GM23248 (cell line): ENCODE measurements around the gene RFTN1. TPM values are rescaled to one million over a fixed set of nuclear protein-coding genes. Genes with fewer than 3 reads are reported as not detected.

Experiments
- DNase-seq: peaks from one replicate; pipeline ENCODE4 v3.0.0-alpha.2; 2015
- H2AFZ ChIP-seq: fragments of 200-600 bp; sonication (generic); 2 replicates; pipeline ENCODE4 v1.6.1; 2016; ENCODE audit warnings: antibody characterized with exemption
- H3F3A ChIP-seq: fragments of 200-600 bp; sonication (generic); 2 replicates; pipeline ENCODE4 v1.6.1; 2016; ENCODE audit warnings: mild to moderate bottlenecking, antibody characterized with exemption, mixed run types; ENCODE audit not compliant: insufficient read depth
- H3K27ac ChIP-seq: fragments of 200-600 bp; sonication (generic); 2 replicates; pipeline ENCODE4 v1.5.1; 2016; ENCODE audit warnings: mild to moderate bottlenecking
- H3K27me3 ChIP-seq: fragments of 200-600 bp; sonication (generic); replicated peaks from 2 replicates; pipeline ENCODE4 v1.6.1; 2016; ENCODE audit warnings: mild to moderate bottlenecking; ENCODE audit not compliant: insufficient read depth
- H3K36me3 ChIP-seq: fragments of 200-600 bp; sonication (generic); 2 replicates; pipeline ENCODE4 v1.6.1; 2016; ENCODE audit warnings: low read depth, mild to moderate bottlenecking
- H3K4me1 ChIP-seq: fragments of 200-600 bp; sonication (generic); 2 replicates; pipeline ENCODE4 v1.6.1; 2016; ENCODE audit warnings: mild to moderate bottlenecking; ENCODE audit not compliant: insufficient read depth
- H3K4me2 ChIP-seq: fragments of 200-600 bp; sonication (generic); one replicate; pipeline ENCODE4 v1.6.1; 2016; ENCODE audit warnings: mild to moderate bottlenecking; ENCODE audit not compliant: unreplicated experiment
- H3K4me3 ChIP-seq: fragments of 200-600 bp; sonication (generic); 2 replicates; pipeline ENCODE4 v1.5.1; 2016; ENCODE audit warnings: mild to moderate bottlenecking
- H3K79me2 ChIP-seq: fragments of 200-600 bp; sonication (generic); 2 replicates; pipeline ENCODE4 v1.6.1; 2016; ENCODE audit warnings: mild to moderate bottlenecking; ENCODE audit not compliant: insufficient read depth
- H3K9ac ChIP-seq: fragments of 200-600 bp; sonication (generic); 2 replicates; pipeline ENCODE4 v1.6.1; 2016; ENCODE audit warnings: mild to moderate bottlenecking
- H3K9me2 ChIP-seq: fragments of 200-600 bp; sonication (generic); 2 replicates; pipeline ENCODE4 v1.6.1; 2016; ENCODE audit warnings: mixed run types, mild to moderate bottlenecking, moderate library complexity; ENCODE audit not compliant: insufficient read depth
- H3K9me3 ChIP-seq: fragments of 200-600 bp; sonication (generic); one replicate; pipeline ENCODE4 v1.6.1; 2017; ENCODE audit warnings: low read depth
- H4K20me1 ChIP-seq: fragments of 200-600 bp; sonication (generic); 2 replicates; pipeline ENCODE4 v1.6.0; 2016; ENCODE audit not compliant: insufficient read depth
- EZH2 ChIP-seq: fragments of 200-600 bp; sonication (generic); IDR thresholded peaks from 2 replicates; pipeline ENCODE4 v1.6.1; 2018; ENCODE audit warnings: antibody characterized with exemption, mild to moderate bottlenecking; ENCODE audit not compliant: insufficient read depth, poor library complexity, severe bottlenecking
- EZH2phosphoT487 ChIP-seq: fragments of 200-600 bp; sonication (generic); IDR thresholded peaks from 2 replicates; pipeline ENCODE4 v1.6.1; 2018; ENCODE audit warnings: antibody characterized with exemption, moderate library complexity, mild to moderate bottlenecking, low read depth; ENCODE audit not compliant: insufficient read depth
- WGBS, 2 experiments: methylation state at CpG; one replicate each; pipeline ENCODE4 v1.1.6; 2015 to 2017; ENCODE audit warnings: low lambda C conversion rate in 2 of 2, low coverage in 1 of 2; ENCODE audit errors: missing lambda C conversion rate in 2 of 2; 5-methylcytosine and 5-hydroxymethylcytosine counted together
- in situ Hi-C: fragments of 300-500 bp; cut with MboI; formaldehyde crosslinking; loops from 2 replicates; pipeline ENCODE4 v1.15.0; 2020
- polyA plus RNA-seq: library from polyadenylated mRNA; unstranded; fragments of >200 nt; fragmentation: Nextera tagmentation; extraction: Ambion mirVana; gene quantifications from 2 replicates; pipeline ENCODE4 v1.2.1, GENCODE V29; 2016
- total RNA-seq: library from RNA; depleted of rRNA; stranded (reverse); fragments of >200 nt; shearing (Covaris generic); gene quantifications from 2 replicates; pipeline ENCODE4 v1.2.3, GENCODE V29; 2014

The RFTN1 gene
- total and polyA plus RNA-seq, 2 experiments from 2014 or later = 43.1 to 77.7 TPM

DNA sequence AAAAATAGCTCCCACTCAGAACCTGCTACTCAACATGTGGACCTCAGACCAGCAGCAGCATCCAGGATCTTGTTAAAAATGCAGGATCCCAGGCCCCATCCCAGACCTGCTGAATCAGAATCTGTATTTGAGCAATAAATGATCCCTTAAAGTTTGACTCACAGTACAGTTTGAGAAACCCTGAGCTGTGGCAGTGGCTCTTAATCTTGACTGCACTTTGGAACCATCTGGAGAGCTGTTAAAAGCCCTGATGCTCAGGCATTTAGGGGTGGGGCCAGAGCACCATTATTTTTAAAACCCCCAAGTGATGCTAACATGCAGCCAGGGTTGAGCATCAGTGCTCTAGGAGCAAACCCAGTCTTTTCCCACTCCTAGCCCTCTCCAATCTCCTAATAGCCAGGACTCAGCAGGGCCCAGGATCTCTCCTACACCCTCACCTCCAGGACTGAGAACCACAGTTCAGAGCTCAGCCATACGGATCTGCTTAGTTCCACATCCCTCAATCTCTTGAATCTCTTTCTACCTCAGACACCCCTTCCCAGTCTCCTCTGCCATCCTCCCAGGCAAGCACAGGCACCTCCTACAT lies 10.2 kb downstream of the RFTN1 start:
- no peaks in the 10 kb centered on the region for H3K9me2 ChIP-seq
- H2AFZ ChIP-seq = no peak overlapping the region
- no peak overlapping the region for H3K9ac ChIP-seq
- peak; percentile 24 for DNase-seq
- H3K27ac ChIP-seq = no peak overlapping the region
- H3F3A ChIP-seq = no peaks in the 10 kb centered on the region
- H3K27me3 ChIP-seq = no peaks in the 10 kb centered on the region
- H3K4me3 ChIP-seq = no peak overlapping the region
- 0 out of 2 replicates have a peak, but pooled peaks cover 4% of the 10 kb centered on the region for H3K4me1 ChIP-seq
- TF ChIP-seq EZH2phosphoT487 (no peak), EZH2 (no peak)
- H3K36me3 ChIP-seq = 0 out of 2 replicates have a peak, but pooled peaks cover 5% of the 10 kb centered on the region
- H3K4me2 ChIP-seq = no peak overlapping the region
- WGBS, 2 experiments = 64 to 72% methylated on average over 1 of the region's 1 CpG
- in situ Hi-C loops = no loop called here
- H3K9me3 ChIP-seq = no peaks in the 10 kb centered on the region
- H4K20me1 ChIP-seq = peaks cover 8% of the 10 kb centered on the region
- peaks cover 100% of the 10 kb centered on the region for H3K79me2 ChIP-seq

DNA sequence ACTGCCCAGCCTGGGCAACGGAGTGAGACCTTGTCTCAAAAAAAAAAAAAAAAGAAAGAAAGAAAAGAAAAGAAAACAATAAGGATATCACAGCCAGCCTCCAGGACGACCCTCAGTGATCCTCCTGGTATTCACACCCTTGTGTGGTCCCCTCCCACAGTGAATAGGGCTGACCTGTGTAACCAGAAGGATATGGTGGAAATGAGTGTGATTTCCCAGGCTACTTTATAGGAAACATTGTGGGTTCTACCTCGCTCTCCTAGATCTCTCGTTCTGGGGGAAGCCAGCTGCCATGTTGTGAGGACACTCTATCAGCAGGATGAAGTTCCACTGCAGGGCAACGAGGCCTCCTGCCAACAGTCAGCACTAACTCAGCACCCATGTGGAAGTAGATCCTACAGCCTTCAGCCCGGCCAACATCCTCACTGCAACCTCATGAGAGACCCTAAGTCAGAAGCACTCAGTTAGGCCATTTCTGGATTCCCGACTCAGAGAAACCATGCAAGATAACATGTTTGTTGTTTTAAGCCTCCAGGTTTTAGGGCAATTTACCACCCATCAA lies 11.1 kb downstream of the RFTN1 start:
- DNase-seq = no peak
- Histone ChIP-seq H2AFZ (no peak overlapping the region), H3F3A (no peaks in the 10 kb centered on the region), H3K9ac (no peak overlapping the region), H3K9me2 (no peaks in the 10 kb centered on the region), H3K27me3 (no peaks in the 10 kb centered on the region), H3K36me3 (0 out of 2 replicates have a peak, but pooled peaks cover 5% of the 10 kb centered on the region), H3K4me1 (no peaks in the 10 kb centered on the region), H3K27ac (no peak overlapping the region), H3K4me2 (no peak overlapping the region), H3K4me3 (no peak overlapping the region), H3K79me2 (peaks cover 100% of the 10 kb centered on the region), H3K9me3 (no peaks in the 10 kb centered on the region), H4K20me1 (peaks cover 6% of the 10 kb centered on the region)
- in situ Hi-C loops = no loop called here
- WGBS, 2 experiments = 94 to 97% methylated on average over 7 of the region's 7 CpGs
- TF ChIP-seq EZH2 (no peak), EZH2phosphoT487 (no peak)

DNA sequence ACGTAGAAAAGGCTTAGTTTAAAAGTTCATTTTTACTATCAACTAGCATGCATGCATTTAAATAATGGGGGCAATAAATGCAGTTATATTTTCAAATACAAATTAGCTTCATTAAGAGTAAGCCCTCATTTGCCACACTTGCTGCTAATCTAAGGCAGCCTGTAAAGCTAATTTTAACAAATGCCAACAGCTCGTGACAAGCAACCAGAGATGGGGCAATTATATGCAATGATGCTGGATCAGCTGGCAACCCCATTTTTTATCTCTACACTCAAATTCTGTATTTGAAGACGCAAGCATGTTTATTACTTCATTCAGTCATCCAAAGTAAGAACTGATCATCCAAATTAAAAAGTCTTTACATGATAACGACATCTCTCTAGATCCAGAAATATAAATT lies 12.1 kb downstream of the RFTN1 start:
- Histone ChIP-seq H3K36me3 (0 out of 2 replicates have a peak, but pooled peaks cover 5% of the 10 kb centered on the region), H3K4me3 (no peak overlapping the region), H3F3A (no peaks in the 10 kb centered on the region), H3K9me2 (no peaks in the 10 kb centered on the region), H3K79me2 (peaks cover 100% of the 10 kb centered on the region), H3K9me3 (no peaks in the 10 kb centered on the region), H3K4me2 (no peak overlapping the region), H2AFZ (no peak overlapping the region), H3K9ac (no peak overlapping the region), H4K20me1 (peaks cover 2% of the 10 kb centered on the region; the same call in 1 of the 2 replicates), H3K4me1 (no peaks in the 10 kb centered on the region), H3K27ac (no peak overlapping the region), H3K27me3 (no peaks in the 10 kb centered on the region)
- DNase-seq = no peak
- no peak for TF ChIP-seq EZH2
- no peak for TF ChIP-seq EZH2phosphoT487
- 98 to 99% methylated on average over 4 of the region's 4 CpGs for WGBS, 2 experiments
- in situ Hi-C loops = no loop called here

DNA sequence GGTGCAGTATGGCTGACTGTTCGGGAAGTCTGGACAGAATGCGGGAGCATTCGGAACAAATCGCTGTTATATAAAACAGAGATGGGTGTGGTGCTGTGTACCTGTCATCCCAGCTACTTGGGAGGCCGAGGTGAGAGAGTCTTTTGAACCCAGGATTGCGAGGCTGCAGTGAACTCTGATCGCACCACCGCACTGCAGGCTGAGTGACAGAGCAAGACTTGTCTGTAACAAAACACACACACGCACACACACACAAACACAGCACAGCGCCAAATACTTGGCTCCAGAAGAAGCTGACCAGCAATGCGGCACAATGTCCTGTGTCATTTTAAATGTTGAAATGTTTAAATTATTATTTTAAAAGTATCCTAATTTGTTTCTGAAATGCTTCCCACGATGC lies 12.6 kb downstream of the RFTN1 start:
- H3K9me2 ChIP-seq = no peaks in the 10 kb centered on the region
- H4K20me1 ChIP-seq = peaks cover 4% of the 10 kb centered on the region
- no peak for DNase-seq
- H3K4me2 ChIP-seq = no peak overlapping the region
- H3K27me3 ChIP-seq = no peaks in the 10 kb centered on the region
- no peaks in the 10 kb centered on the region for H3K4me1 ChIP-seq
- H3K4me3 ChIP-seq = no peak overlapping the region
- no peaks in the 10 kb centered on the region for H3K9me3 ChIP-seq
- no peak overlapping the region for H3K27ac ChIP-seq
- H2AFZ ChIP-seq = no peak overlapping the region
- 0 out of 2 replicates have a peak, but pooled peaks cover 5% of the 10 kb centered on the region for H3K36me3 ChIP-seq
- H3K79me2 ChIP-seq = peaks cover 100% of the 10 kb centered on the region
- in situ Hi-C loops = no loop called here
- no peaks in the 10 kb centered on the region for H3F3A ChIP-seq
- 98% methylated on average over 12 of the region's 12 CpGs for WGBS, 2 experiments
- no peak for TF ChIP-seq EZH2phosphoT487
- no peak overlapping the region for H3K9ac ChIP-seq
